LNCaP clone FGC (cell line): ENCODE measurements around the gene MLEC.

Experiments used
- DNase-seq: peaks from one replicate; pipeline ENCODE4 v3.0.0-alpha.2; 2011; ENCODE audit warnings: low read depth
- H3K4me3 ChIP-seq: 2 replicates; pipeline ENCODE4 v1.5.1; 2011; ENCODE audit warnings: mild to moderate bottlenecking, low read depth, low read length, control low read depth
- TF ChIP-seq, protein P1 (sequence below): IDR thresholded peaks from 2 replicates; pipeline ENCODE4 v1.5.1; 2012; ENCODE audit warnings: mild to moderate bottlenecking; ENCODE audit not compliant: control insufficient read depth, insufficient read depth; ENCODE audit errors: extremely low read depth

Gene MLEC

DNA sequence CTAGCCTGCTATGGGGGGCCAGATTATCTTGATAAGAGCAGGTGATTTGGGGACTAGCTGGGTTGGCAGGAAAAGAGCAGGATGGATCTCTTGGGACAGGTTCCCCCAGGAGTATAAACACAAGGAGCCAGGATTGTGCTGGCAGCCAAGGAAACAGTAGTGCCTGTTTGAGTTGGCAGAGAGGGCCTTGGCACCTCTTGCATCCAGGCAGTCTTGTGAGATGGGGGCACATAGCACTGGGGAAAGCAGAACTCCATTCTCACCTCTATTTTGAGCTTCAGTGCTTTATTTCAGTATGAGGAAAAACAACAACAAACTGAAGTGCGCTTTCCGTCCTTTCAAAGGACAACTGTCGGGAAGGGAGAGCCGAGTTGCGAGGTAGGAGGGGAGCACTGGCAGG lies 13.9 kb downstream of the MLEC start:
- TF ChIP-seq, protein P1, sequence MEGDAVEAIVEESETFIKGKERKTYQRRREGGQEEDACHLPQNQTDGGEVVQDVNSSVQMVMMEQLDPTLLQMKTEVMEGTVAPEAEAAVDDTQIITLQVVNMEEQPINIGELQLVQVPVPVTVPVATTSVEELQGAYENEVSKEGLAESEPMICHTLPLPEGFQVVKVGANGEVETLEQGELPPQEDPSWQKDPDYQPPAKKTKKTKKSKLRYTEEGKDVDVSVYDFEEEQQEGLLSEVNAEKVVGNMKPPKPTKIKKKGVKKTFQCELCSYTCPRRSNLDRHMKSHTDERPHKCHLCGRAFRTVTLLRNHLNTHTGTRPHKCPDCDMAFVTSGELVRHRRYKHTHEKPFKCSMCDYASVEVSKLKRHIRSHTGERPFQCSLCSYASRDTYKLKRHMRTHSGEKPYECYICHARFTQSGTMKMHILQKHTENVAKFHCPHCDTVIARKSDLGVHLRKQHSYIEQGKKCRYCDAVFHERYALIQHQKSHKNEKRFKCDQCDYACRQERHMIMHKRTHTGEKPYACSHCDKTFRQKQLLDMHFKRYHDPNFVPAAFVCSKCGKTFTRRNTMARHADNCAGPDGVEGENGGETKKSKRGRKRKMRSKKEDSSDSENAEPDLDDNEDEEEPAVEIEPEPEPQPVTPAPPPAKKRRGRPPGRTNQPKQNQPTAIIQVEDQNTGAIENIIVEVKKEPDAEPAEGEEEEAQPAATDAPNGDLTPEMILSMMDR, result no peak
- no peak for DNase-seq
- H3K4me3 ChIP-seq, result no peak overlapping the region

DNA sequence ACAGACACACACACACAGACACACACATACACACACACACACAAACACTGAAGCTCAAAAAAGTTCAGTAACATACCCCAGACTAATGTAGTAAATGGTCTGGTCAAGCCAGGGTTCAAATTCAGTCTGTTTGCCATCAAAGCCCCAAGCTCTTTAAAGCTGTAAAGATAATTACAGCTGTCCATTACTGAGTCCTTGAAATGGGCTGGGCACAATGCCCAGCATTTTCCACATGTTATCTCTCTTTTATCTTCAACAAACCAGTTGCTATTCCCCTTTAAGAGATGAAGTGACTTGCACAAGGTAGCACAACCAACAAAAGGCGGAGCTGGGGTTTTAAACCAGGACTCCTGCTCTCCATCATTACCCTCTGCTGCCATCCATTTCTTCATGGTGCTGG lies 15.7 kb downstream of the MLEC start:
- DNase-seq, result no peak
- no peak overlapping the region for H3K4me3 ChIP-seq
- TF ChIP-seq, protein P1, result no peak

DNA sequence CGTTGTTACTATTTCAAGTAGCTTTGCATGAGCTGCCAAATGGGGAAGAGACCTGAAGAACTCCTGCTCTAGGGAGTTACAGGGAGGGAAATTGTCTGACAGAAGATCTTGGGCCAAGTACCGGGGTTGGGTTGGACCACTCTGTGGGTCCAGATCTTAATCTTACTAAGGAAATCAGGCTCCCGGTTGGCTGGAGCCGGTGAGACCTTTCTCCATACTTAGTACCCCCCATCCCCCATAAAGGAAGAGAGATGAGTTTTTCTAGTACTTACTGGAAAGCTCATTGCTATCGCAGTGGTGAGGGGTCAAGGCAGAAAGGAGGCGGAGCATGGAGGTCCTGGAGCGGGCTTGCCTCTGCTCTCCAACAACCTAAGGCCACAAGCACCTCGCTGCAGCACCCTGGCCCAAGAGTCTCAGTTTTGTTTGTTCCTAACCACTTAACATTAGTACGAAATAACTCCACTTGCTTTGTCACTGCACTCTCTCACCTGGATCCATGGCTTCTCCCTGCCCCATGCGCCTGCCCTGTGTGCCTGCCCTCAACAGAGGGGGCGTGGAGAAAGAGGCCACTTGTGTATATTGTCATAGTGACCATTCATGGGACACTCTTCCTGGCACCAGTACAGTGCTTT lies 16.5 kb downstream of the MLEC start:
- H3K4me3 ChIP-seq, result no peak overlapping the region
- TF ChIP-seq, protein P1, result no peak
- DNase-seq, result no peak

DNA sequence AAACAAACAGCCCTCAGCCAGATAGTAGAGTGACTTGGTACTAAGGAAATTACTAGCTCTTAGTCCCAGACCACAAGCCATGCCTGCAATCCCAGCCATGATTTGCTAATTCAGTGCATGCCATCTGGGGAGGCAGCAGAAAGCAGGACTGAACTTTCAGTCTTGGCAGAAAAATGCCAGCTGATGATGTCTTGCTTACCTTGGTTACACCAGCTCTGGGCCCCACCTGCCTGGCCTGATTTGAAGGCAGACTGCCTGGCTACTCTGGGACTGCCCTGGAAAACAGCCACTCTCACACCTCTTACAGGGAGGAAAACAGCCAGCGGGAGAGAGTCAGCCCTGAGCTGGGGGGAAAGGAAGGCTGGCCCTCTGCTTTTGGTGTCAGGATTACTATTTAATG lies 18.7 kb downstream of the MLEC start:
- TF ChIP-seq, protein P1, result no peak
- no peak overlapping the region for H3K4me3 ChIP-seq
- DNase-seq, result no peak

DNA sequence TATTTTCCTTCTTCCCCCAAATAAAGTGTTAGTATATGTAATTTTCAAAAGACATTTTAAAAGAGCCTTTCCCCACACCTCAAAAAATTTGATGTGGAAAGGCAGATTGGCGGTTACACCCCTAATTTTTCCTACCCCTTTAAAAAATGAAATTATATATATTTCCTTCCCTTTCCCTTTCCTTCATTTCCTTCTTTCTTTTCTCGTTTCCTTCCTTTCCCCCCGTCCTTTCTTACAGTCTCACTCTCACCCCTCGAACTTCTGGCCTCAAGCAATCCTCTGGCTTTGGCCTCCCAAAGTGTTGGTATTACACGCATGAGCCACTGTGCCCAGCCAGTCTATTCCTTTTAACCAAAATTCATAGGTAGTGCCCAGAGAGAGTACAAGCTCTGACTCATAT lies 19.1 kb downstream of the MLEC start:
- DNase-seq, result no peak
- no peak overlapping the region for H3K4me3 ChIP-seq
- TF ChIP-seq, protein P1, result no peak

DNA sequence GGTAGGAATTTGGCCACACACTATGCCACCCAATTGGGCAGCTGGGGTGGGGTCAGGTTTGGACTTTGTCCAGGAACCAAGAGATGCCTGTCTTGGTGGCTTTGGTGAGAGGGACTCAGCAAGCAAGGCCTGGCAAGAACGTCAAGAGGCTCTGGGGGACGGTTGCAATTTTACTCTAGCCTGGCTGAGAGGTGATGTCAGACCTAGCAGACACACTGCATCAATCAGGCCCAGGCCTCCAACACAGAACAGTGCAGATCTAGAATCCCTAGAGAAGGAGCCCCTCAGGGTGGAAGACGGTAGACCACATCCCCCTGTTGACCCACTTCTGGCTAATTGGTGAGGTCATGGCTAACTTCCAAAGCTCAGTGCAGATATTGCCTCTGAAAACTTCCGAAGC lies 21.7 kb downstream of the MLEC start:
- H3K4me3 ChIP-seq, result no peak overlapping the region
- TF ChIP-seq, protein P1, result no peak
- no peak for DNase-seq

DNA sequence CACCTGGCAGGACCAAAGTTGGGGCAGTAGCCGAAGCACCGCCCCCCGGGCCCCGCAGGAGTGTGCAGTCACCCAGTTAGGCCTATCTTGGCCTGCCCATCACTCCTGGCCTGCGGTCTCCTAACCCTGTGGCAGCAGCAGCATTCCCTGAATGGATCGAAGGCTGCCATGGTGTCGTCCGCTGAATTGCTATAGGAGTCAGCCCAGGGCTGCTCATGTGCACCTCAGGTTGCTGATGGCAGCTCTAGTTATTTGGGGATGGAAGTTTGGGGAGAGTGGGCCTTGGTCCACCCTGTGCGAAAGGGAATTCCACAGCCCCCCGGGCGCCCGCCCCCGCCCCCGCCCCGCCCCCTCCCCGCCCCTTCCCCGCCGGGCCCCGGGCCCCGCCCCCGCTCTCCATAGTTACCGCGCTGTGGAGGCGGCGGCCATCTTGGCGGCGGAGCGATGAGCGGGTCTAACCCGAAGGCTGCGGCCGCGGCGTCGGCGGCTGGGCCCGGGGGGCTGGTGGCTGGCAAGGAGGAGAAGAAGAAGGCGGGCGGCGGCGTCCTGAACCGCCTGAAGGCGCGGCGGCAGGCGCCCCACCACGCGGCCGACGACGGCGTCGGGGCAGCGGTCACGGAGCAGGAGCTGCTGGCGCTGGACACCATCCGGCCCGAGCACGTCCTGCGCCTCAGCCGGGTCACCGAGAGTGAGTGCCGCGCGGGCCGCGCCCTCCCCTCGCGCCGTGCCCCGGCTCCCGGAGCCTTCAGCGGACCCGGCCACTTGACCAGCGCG lies 23.3 kb downstream of the MLEC start, which contains the start of gene UNC119B:
Gene UNC119B, plus strand, starts transcription at position 428 of the 774 bp plus-strand sequence. Its CDS starts 17 bp downstream, at position 445.
- TF ChIP-seq, protein P1, result no peak
- peak within 1 kb of the TSS; percentile 90 for H3K4me3 ChIP-seq
- DNase-seq, result no peak
